Cardiac muscle cell (in vitro differentiated cells and primary cell): ENCODE measurements around the gene AGPAT2. TPM values are rescaled to one million over a fixed set of nuclear protein-coding genes. Genes with fewer than 3 reads are reported as not detected.
A peak's percentile ranks its signal among the peaks of the same experiment; 100 is the strongest.
"Not testable (repeated sequence)": the region's sequence is repeated elsewhere in the genome, so short reads cannot be mapped to it uniquely, and the experiment has no call there.

Source experiments
- DNase-seq, 2 donors: peaks; one replicate each; pipeline versions ENCODE4 v3.0.0 to v3.0.0-alpha.2; 2010 to 2017; ENCODE audit warnings: low read depth in 1 of 2, low spot score in 1 of 2
- H3K27ac ChIP-seq: fragments of 200-600 bp; sonication (generic); 2 replicates; pipeline ENCODE4 v1.5.1; 2016
- H3K27me3 ChIP-seq: fragments of 200-600 bp; sonication (generic); 2 replicates; pipeline ENCODE4 v1.6.0; 2016; ENCODE audit warnings: control low read depth
- H3K36me3 ChIP-seq: fragments of 200-600 bp; sonication (generic); 2 replicates; pipeline ENCODE4 v1.5.1; 2016; ENCODE audit warnings: control low read depth
- H3K4me1 ChIP-seq: fragments of 200-600 bp; sonication (generic); 2 replicates; pipeline ENCODE4 v1.8.1; 2017; ENCODE audit warnings: low read depth, mild to moderate bottlenecking, mixed run types
- H3K4me3 ChIP-seq: fragments of 200-600 bp; sonication (generic); 2 replicates; pipeline ENCODE4 v1.5.1; 2016; ENCODE audit warnings: mild to moderate bottlenecking
- H3K9me3 ChIP-seq: fragments of 200-600 bp; sonication (generic); 2 replicates; pipeline ENCODE4 v1.5.1; 2017; ENCODE audit warnings: low read depth, mild to moderate bottlenecking, control low read depth
- polyA plus RNA-seq: library from polyadenylated mRNA; unstranded; fragments of >200 nt; fragmentation: Nextera tagmentation; extraction: Ambion mirVana; gene quantifications from 2 replicates; pipeline ENCODE4 v1.2.1, GENCODE V29; 2016
- total RNA-seq: library from RNA; depleted of rRNA; stranded (reverse); fragments of >200 nt; gene quantifications from 2 replicates; pipeline ENCODE4 v1.2.3, GENCODE V29; 2016
- TF ChIP-seq, protein P1 (sequence below): IDR thresholded peaks from 2 replicates; pipeline ENCODE4 v1.5.1; 2012; ENCODE audit warnings: low read depth, mild to moderate bottlenecking, low read length

AGPAT2 gene
- total and polyA plus RNA-seq, 2 experiments from 2014 or later, result 72.5 to 103 TPM

GRCh38 chr9:136713550-136713949 lies 26.3 kb upstream of the AGPAT2 start:
- Histone ChIP-seq H3K36me3 (peaks cover 2% of the 10 kb centered on the region), H3K27ac (no peak overlapping the region), H3K9me3 (no peaks in the 10 kb centered on the region), H3K27me3 (no peaks in the 10 kb centered on the region), H3K4me3 (peak overlapping the region; percentile 88), H3K4me1 (peaks cover 6% of the 10 kb centered on the region)
- DNase-seq, result no peak
- TF ChIP-seq, protein P1, sequence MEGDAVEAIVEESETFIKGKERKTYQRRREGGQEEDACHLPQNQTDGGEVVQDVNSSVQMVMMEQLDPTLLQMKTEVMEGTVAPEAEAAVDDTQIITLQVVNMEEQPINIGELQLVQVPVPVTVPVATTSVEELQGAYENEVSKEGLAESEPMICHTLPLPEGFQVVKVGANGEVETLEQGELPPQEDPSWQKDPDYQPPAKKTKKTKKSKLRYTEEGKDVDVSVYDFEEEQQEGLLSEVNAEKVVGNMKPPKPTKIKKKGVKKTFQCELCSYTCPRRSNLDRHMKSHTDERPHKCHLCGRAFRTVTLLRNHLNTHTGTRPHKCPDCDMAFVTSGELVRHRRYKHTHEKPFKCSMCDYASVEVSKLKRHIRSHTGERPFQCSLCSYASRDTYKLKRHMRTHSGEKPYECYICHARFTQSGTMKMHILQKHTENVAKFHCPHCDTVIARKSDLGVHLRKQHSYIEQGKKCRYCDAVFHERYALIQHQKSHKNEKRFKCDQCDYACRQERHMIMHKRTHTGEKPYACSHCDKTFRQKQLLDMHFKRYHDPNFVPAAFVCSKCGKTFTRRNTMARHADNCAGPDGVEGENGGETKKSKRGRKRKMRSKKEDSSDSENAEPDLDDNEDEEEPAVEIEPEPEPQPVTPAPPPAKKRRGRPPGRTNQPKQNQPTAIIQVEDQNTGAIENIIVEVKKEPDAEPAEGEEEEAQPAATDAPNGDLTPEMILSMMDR, result no peak

DNA sequence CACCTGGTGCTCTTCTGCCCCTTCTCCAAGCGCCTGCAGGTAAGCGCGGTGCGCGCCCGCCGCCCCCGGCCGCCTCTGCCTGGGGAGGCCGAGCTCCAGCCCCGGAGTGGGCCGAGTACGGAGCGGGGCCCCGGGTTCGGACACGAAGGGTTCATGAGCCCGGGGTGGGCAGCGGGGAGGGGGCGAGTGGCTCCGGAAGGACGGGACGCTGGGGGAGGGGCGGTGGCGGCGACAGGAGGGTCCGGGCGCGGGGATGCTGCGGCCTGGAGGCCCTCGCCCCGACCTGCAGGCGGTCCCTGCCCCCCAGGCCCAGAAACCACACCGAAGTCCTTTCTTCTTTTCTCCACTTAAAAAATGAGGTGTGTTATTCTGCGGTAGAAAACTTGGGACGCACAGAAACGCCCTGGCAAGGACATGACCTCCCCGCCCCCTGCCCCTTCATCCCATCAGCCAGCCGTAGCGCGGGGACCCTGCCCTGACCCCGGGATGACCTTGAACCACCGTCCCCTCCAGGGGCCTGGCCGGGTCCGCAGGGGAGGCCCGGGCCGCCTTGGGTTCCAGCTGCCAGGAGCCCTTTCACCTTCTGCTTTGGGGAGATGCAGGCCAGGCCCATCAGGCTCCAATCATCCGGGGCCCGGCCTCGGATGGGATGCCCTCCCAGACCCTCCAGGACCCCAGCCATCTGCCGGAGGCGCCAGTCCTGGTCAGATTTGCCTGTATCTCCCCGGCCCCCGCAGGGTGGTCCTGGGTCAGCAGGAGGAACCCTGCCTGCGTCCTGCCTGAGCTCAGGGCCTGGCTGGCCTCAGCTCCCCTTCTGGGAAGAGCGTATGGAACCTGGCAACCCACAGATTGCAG lies 25.7 kb upstream of the AGPAT2 start:
- peaks cover 2% of the 10 kb centered on the region for H3K36me3 ChIP-seq
- H3K27me3 ChIP-seq, result no peaks in the 10 kb centered on the region
- no peaks in the 10 kb centered on the region for H3K9me3 ChIP-seq
- TF ChIP-seq, protein P1, result no peak
- H3K27ac ChIP-seq, result peak overlapping the region; percentile 54
- peak overlapping the region; percentile 88 for H3K4me3 ChIP-seq
- H3K4me1 ChIP-seq, result peaks cover 10% of the 10 kb centered on the region
- DNase-seq, result peak in 1 of 2 donors; percentile 44

- DNase-seq, result peak in 1 of 2 donors; percentile 80
- Histone ChIP-seq H3K36me3 (peaks cover 2% of the 10 kb centered on the region), H3K4me1 (peaks cover 10% of the 10 kb centered on the region), H3K27ac (peak within 1 kb of the TSS; percentile 54), H3K4me3 (peak within 1 kb of the TSS; percentile 88), H3K27me3 (no peaks in the 10 kb centered on the region), H3K9me3 (no peaks in the 10 kb centered on the region)
- TF ChIP-seq, protein P1, result no peak
Observed at GRCh38 chr9:136711751-136712689, 24.8 kb upstream of the AGPAT2 start, which contains the start of gene DIPK1B. DIPK1B (plus strand) TSS chr9:136712572; CDS start chr9:136712666, 94 bp downstream.

DNA sequence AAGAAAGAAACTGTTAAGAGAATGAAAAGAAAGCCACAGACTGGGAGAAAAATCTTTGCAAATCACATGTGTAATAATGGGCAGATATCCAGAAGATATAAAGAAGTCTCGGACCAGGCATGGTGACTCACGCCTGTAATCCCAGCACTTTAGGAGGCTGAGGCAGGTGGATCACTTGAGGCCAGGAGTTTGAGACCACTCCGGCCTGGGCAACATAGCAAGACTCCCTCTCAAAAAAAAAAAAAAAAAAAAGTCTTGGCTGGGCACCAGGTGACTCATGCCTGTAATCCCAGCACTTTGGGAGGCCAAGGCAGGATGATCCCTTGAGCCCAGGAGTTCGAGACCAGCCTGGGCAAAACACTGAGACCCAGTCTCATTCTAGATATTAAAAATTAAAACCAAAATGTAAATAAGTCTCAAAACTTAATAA lies 24.0 kb upstream of the AGPAT2 start:
- not testable (repeated sequence) for H3K27ac ChIP-seq, H3K9me3 ChIP-seq, H3K4me1 ChIP-seq, H3K36me3 ChIP-seq, H3K27me3 ChIP-seq, DNase-seq
- H3K4me3 ChIP-seq, result peak overlapping the region; percentile 41

DNA sequence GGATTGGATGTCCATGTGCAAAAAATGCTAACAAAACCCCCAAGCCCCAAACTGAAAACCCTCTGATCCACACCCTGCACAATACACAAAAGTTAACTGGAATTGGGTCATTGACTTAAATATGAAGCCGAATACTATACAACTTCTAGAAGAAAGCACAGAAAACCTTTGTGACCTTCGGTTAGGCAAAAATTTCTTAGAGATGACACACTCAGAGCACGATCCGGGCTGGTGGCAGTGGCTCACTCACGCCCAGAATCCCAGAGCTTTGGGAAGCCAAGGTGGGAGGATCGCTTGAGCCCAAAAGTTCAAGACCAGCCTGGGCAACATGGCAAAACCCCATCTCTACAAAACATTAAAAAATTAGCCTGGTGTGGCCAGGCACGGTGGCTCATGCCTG lies 23.3 kb upstream of the AGPAT2 start:
- Histone ChIP-seq H3K9me3 (no peaks in the 10 kb centered on the region), H3K36me3 (peaks cover 2% of the 10 kb centered on the region), H3K4me3 (no peak overlapping the region), H3K27ac (no peak overlapping the region), H3K27me3 (no peaks in the 10 kb centered on the region), H3K4me1 (peaks cover 10% of the 10 kb centered on the region)
- TF ChIP-seq, protein P1, result no peak
- DNase-seq, result no peak
